IMR-90 (cell line): ENCODE data around the gene DOHH. TPM values are rescaled to one million over a fixed set of nuclear protein-coding genes. Genes with fewer than 3 reads are reported as not detected.

Experiments
- ATAC-seq: fragments of 200-7000 bp; cut with Tn5 transposase; 2 replicates; pipeline ENCODE4 v1.9.1; 2020; ENCODE audit warnings: low read depth, mild to moderate bottlenecking, moderate library complexity
- BruUV-seq: library from RNA; stranded (reverse); fragments of 400-500 nt; replicated peaks from 2 replicates; lab custom pipeline; 2021; lab: Mats Ljungman, UMichigan
- CTCF ChIA-PET: fragments of 300-600 bp; formaldehyde crosslinking; extraction: SDS; loops from one replicate; lab custom pipeline; 2021; ENCODE audit warnings: antibody characterized with exemption; lab: Yijun Ruan, JAX
- POLR2A ChIA-PET: fragments of 300-600 bp; sonication (Branson Sonifier 250); formaldehyde crosslinking; loops from one replicate; lab custom pipeline; 2022; ENCODE audit warnings: antibody characterized with exemption; ENCODE audit not compliant: unreplicated experiment; lab: Charles Lee
- DNase-seq: peaks from one replicate; pipeline ENCODE4 v3.0.0; 2013
- H2AFZ ChIP-seq: replicated peaks from 2 replicates; pipeline ENCODE3; 2013; ENCODE audit warnings: low read length, mild to moderate bottlenecking; ENCODE audit not compliant: poor library complexity
- H2AK5ac ChIP-seq: 2 replicates; pipeline ENCODE4 v1.6.1; 2013; ENCODE audit warnings: low read depth, low read length, inconsistent platforms
- H2AK9ac ChIP-seq: replicated peaks from 2 replicates; pipeline ENCODE3; 2013; ENCODE audit warnings: mild to moderate bottlenecking, low read depth, low read length, moderate library complexity; ENCODE audit not compliant: poor library complexity
- H2BK120ac ChIP-seq: 2 replicates; pipeline ENCODE4 v1.6.1; 2013; ENCODE audit warnings: low read depth, low read length, inconsistent platforms
- H2BK15ac ChIP-seq: 3 replicates; pipeline ENCODE4 v1.6.1; 2013; ENCODE audit warnings: low read depth, low read length, inconsistent platforms
- H2BK20ac ChIP-seq: 2 replicates; pipeline ENCODE4 v1.6.1; 2013; ENCODE audit warnings: low read depth, mild to moderate bottlenecking, inconsistent platforms, low read length, moderate library complexity
- H2BK5ac ChIP-seq: 2 replicates; pipeline ENCODE4 v1.6.1; 2013; ENCODE audit warnings: mild to moderate bottlenecking, low read depth, low read length, inconsistent platforms; ENCODE audit not compliant: poor library complexity, severe bottlenecking
- H3K14ac ChIP-seq: replicated peaks from 2 replicates; pipeline ENCODE4 v1.6.1; 2013; ENCODE audit warnings: low read depth, low read length, inconsistent platforms
- H3K18ac ChIP-seq: 2 replicates; pipeline ENCODE4 v1.6.1; 2013; ENCODE audit warnings: low read depth, low read length, control low read depth
- H3K23ac ChIP-seq: 2 replicates; pipeline ENCODE4 v1.6.1; 2013; ENCODE audit warnings: low read depth, low read length, inconsistent platforms
- H3K27ac ChIP-seq: 2 replicates; pipeline ENCODE4 v1.5.1; 2013; ENCODE audit warnings: mild to moderate bottlenecking, control low read depth, low read length; ENCODE audit not compliant: insufficient read depth
- H3K27me3 ChIP-seq: 2 replicates; pipeline ENCODE4 v1.6.1; 2013; ENCODE audit warnings: low read length; ENCODE audit not compliant: control insufficient read depth, insufficient read depth
- H3K36me3 ChIP-seq: 2 replicates; pipeline ENCODE4 v1.6.1; 2013; ENCODE audit warnings: low read length, mixed read lengths; ENCODE audit not compliant: control insufficient read depth, insufficient read depth
- H3K4ac ChIP-seq: 2 replicates; pipeline ENCODE4 v1.6.1; 2013; ENCODE audit warnings: low read depth, low read length, inconsistent platforms
- H3K4me1 ChIP-seq: 2 replicates; pipeline ENCODE4 v1.6.1; 2013; ENCODE audit warnings: low read length, mixed read lengths; ENCODE audit not compliant: control insufficient read depth, insufficient read depth
- H3K4me2 ChIP-seq: 2 replicates; pipeline ENCODE4 v1.6.1; 2013; ENCODE audit warnings: low read depth, mild to moderate bottlenecking, control low read depth, low read length, moderate library complexity
- H3K4me3 ChIP-seq: 2 replicates; pipeline ENCODE4 v1.5.1; 2013; ENCODE audit warnings: low read depth, mild to moderate bottlenecking, control low read depth, low read length, moderate library complexity; ENCODE audit not compliant: insufficient read depth
- H3K56ac ChIP-seq: 2 replicates; pipeline ENCODE4 v1.6.1; 2013; ENCODE audit warnings: low read length, inconsistent platforms; ENCODE audit not compliant: insufficient read depth; ENCODE audit errors: extremely low read depth
- H3K79me1 ChIP-seq, 2 experiments: 2 replicates each; pipeline ENCODE4 v1.6.1; 2013; ENCODE audit warnings: low read length in 2 of 2, inconsistent platforms in 1 of 2, low read depth in 1 of 2
- H3K9ac ChIP-seq: 2 replicates; pipeline ENCODE4 v1.6.1; 2013; ENCODE audit warnings: low read depth, low read length, control low read depth
- H3K9me1 ChIP-seq: 2 replicates; pipeline ENCODE4 v1.6.1; 2013; ENCODE audit warnings: low read length, inconsistent platforms; ENCODE audit not compliant: insufficient read depth
- H3K9me3 ChIP-seq: 2 replicates; pipeline ENCODE4 v1.6.1; 2013; ENCODE audit warnings: low read length; ENCODE audit not compliant: control insufficient read depth, insufficient read depth
- H4K20me1 ChIP-seq: 2 replicates; pipeline ENCODE4 v1.6.1; 2013; ENCODE audit warnings: low read length, inconsistent platforms; ENCODE audit not compliant: insufficient read depth
- H4K5ac ChIP-seq: 2 replicates; pipeline ENCODE4 v1.6.1; 2013; ENCODE audit warnings: mild to moderate bottlenecking, low read depth, low read length, control low read depth
- H4K8ac ChIP-seq, 2 experiments: 2 replicates each; pipeline ENCODE4 v1.6.1; 2013; ENCODE audit warnings: low read depth in 2 of 2, low read length in 2 of 2, control low read depth in 1 of 2, inconsistent platforms in 1 of 2
- H4K91ac ChIP-seq: 2 replicates; pipeline ENCODE4 v1.6.1; 2013; ENCODE audit warnings: low read depth, low read length, inconsistent platforms; ENCODE audit not compliant: insufficient read depth
- BHLHE40 ChIP-seq: fragments of 150-350 bp; IDR thresholded peaks from 2 replicates; pipeline ENCODE4 v1.6.1; 2016; ENCODE audit warnings: mild to moderate bottlenecking, low read depth, low read length
- CEBPB ChIP-seq: IDR thresholded peaks from 2 replicates; pipeline ENCODE4 v1.6.1; 2012; ENCODE audit warnings: low read depth, low read length, improper control_type of control experiment
- CHD1 ChIP-seq: IDR thresholded peaks from 2 replicates; pipeline ENCODE4 v1.6.1; 2012; ENCODE audit warnings: low read depth, low read length, improper control_type of control experiment
- FOS ChIP-seq: fragments of 150-350 bp; IDR thresholded peaks from 2 replicates; pipeline ENCODE4 v1.6.1; 2016; ENCODE audit warnings: low read depth, low read length
- MAFK ChIP-seq: IDR thresholded peaks from 2 replicates; pipeline ENCODE4 v1.6.1; 2012; ENCODE audit warnings: low read depth, low read length, improper control_type of control experiment
- MXI1 ChIP-seq: IDR thresholded peaks from 2 replicates; pipeline ENCODE4 v1.6.1; 2012; ENCODE audit warnings: low read depth, mild to moderate bottlenecking, low read length, moderate library complexity, borderline replicate concordance
- NFE2L2 ChIP-seq: fragments of 150-350 bp; IDR thresholded peaks from 2 replicates; pipeline ENCODE4 v1.6.1; 2016; ENCODE audit warnings: low read depth, mild to moderate bottlenecking, low read length
- POLR2A ChIP-seq: IDR thresholded peaks from 2 replicates; pipeline ENCODE4 v1.6.1; 2012; ENCODE audit warnings: mild to moderate bottlenecking, low read depth, low read length
- RAD21 ChIP-seq: IDR thresholded peaks from 2 replicates; pipeline ENCODE4 v1.6.1; 2012; ENCODE audit warnings: low read length, improper control_type of control experiment
- RCOR1 ChIP-seq: IDR thresholded peaks from 2 replicates; pipeline ENCODE4 v1.6.1; 2012; ENCODE audit warnings: mild to moderate bottlenecking, low read length, improper control_type of control experiment; ENCODE audit not compliant: insufficient replicate concordance
- RFX5 ChIP-seq: IDR thresholded peaks from 2 replicates; pipeline ENCODE4 v1.8.0; 2012; ENCODE audit warnings: low read depth, mild to moderate bottlenecking, low read length, moderate library complexity
- SMC3 ChIP-seq: fragments of 150-350 bp; IDR thresholded peaks from 2 replicates; pipeline ENCODE4 v1.6.1; 2016; ENCODE audit warnings: low read depth, mild to moderate bottlenecking, antibody characterized with exemption, low read length, moderate library complexity
- WGBS, 2 experiments: methylation state at CpG; one replicate each; pipeline versions ENCODE4 v1.1.5 to v1.1.7; 2013; ENCODE audit warnings: missing lambda C conversion rate in 2 of 2; ENCODE audit not compliant: insufficient read length in 1 of 2; ENCODE audit errors: extremely low coverage in 2 of 2; 5-methylcytosine and 5-hydroxymethylcytosine counted together
- dilution Hi-C: fragments of 300-500 bp; cut with HindIII; formaldehyde crosslinking; loops from one replicate; pipeline ENCODE4 v1.14.3; 2018; ENCODE audit warnings: low sequenced_read_pairs; ENCODE audit not compliant: unreplicated experiment
- in situ Hi-C: fragments of 300-500 bp; cut with MboI; formaldehyde crosslinking; loops from 3 replicates; pipeline ENCODE4 v1.14.3; 2019; ENCODE audit warnings: low sequenced_read_pairs, inconsistent platforms, mixed read lengths
- intact Hi-C: fragments of 100-400 bp; cut with micrococcal nuclease; formaldehyde crosslinking; loops from 2 replicates; pipeline ENCODE4 v1.10.0; 2022
- polyA plus RNA-seq, 3 experiments: library from polyadenylated mRNA; depleted of rRNA; stranded (reverse); fragments of >200 nt; gene quantifications; 2 replicates each; pipeline ENCODE4 v1.2.3, GENCODE V29; 2012; ENCODE audit warnings: low replicate concordance in 1 of 3
- total RNA-seq: library from RNA; depleted of rRNA; stranded (reverse); fragments of >200 nt; gene quantifications from 2 replicates; pipeline ENCODE4 v1.2.3, GENCODE V29; 2012
- TF ChIP-seq, protein P1 (sequence below): fragments of 150-350 bp; IDR thresholded peaks from 2 replicates; pipeline ENCODE4 v1.6.1; 2017; ENCODE audit warnings: mild to moderate bottlenecking, antibody characterized with exemption, low read length, low read depth
- TF ChIP-seq, protein P2 (sequence below): conservative IDR thresholded peaks from 2 replicates; pipeline ENCODE4 v1.5.1; 2012; ENCODE audit warnings: mild to moderate bottlenecking, low read depth, low read length, improper control_type of control experiment
- TF ChIP-seq, protein P3 (sequence below): fragments of 150-350 bp; IDR thresholded peaks from 2 replicates; pipeline ENCODE4 v1.6.1; 2016; ENCODE audit warnings: low read depth, mild to moderate bottlenecking, low read length, moderate library complexity, borderline replicate concordance

Gene DOHH
- total and polyA plus RNA-seq, 2 of the 4 experiments (the other 2 are of a cell fraction) = 3.2 to 9.2 TPM

DNA sequence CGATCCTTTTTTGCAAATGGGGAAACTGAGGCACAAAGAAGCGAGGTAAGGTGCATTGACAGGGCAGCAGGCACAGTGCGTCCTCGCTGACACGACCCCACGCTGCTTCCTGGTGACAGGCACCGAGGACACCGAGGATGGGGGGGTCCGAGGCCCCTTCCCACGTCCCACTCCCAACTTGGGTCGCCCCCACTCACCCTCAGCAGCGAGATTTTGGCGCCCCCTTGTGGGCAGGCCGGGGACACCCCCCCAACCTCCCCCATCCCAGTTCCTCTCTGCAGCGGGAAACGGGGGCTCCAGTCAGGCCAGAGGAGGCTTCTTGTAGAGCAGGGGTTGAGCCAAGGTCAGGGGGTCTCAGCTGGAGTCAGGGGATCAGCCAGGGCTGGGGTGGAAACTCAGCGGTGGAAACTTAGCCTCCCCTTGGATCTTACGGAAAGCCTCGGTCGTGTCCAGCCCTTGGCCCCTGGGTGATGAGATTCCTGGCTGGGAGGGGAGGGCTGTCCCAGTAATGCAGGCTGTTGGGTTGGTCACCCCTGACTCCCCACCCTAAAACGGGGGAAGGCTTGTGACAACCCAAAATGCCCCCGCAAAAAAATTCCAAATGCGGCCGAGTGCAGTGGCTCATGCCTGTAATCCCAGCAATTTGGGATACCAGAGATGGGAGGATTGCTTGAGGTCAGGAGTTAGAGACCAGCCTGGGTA, 28.4 kb downstream of the DOHH start:
- no peak overlapping the region for H2BK15ac ChIP-seq
- no peak overlapping the region for H3K14ac ChIP-seq
- no peak overlapping the region for H2BK20ac ChIP-seq
- no peak overlapping the region for H4K91ac ChIP-seq
- in situ Hi-C loops (loop anchor here (5.0 kb wide), 1 partner anchor 145 kb away; no protein-coding TSS in a partner anchor), intact Hi-C loops (loop anchor here (5.0 kb wide), 1 partner anchor 165 kb away; no protein-coding TSS in a partner anchor), dilution Hi-C loops (no loop called here)
- no peak overlapping the region for H3K9ac ChIP-seq
- no peak overlapping the region for H3K56ac ChIP-seq
- H2AK9ac ChIP-seq = peak overlapping the region; percentile 85
- H2AFZ ChIP-seq = peak overlapping the region; percentile 66
- H3K4ac ChIP-seq = no peak overlapping the region
- WGBS, 2 experiments = 25% methylated on average over 4 of the region's 24 CpGs; no CpG with 5 or more reads in 1 of the 2 experiments
- no peak overlapping the region for H4K8ac ChIP-seq
- no peak overlapping the region for H3K4me3 ChIP-seq
- H3K27ac ChIP-seq = no peak overlapping the region
- peaks cover 0 to 4% of the 10 kb centered on the region in 2 experiments; a peak in 2 of 4 replicates for H3K79me1 ChIP-seq
- no peak overlapping the region for H2BK5ac ChIP-seq
- H3K27me3 ChIP-seq = peaks cover 12% of the 10 kb centered on the region
- H3K18ac ChIP-seq = no peak overlapping the region
- H2AK5ac ChIP-seq = peak overlapping the region; percentile 85; the same call in 1 of the 2 replicates
- POLR2A ChIA-PET = no interaction called here
- no TSS peak for BruUV-seq
- H3K4me1 ChIP-seq = no peaks in the 10 kb centered on the region
- H3K36me3 ChIP-seq = peaks cover 4% of the 10 kb centered on the region
- ATAC-seq (peak; percentile 40; the same call in 1 of the 2 replicates), DNase-seq (no peak)
- no peak overlapping the region for H3K23ac ChIP-seq
- H2BK120ac ChIP-seq = no peak overlapping the region
- H3K4me2 ChIP-seq = no peak overlapping the region
- no peaks in the 10 kb centered on the region; the same call in 1 of the 2 replicates for H3K9me3 ChIP-seq
- CTCF ChIA-PET = interaction anchor here (0.6 to 1.1 kb wide), 6 partner anchors 55 to 158 kb away, joined by 3 to 5 read pairs (median 4); no protein-coding TSS in a partner anchor
- H4K20me1 ChIP-seq = peaks cover 4% of the 10 kb centered on the region
- no peak overlapping the region for H4K5ac ChIP-seq
- H3K9me1 ChIP-seq = no peaks in the 10 kb centered on the region
- no peak for TF ChIP-seq MAFK
- no peak for TF ChIP-seq RFX5
- TF ChIP-seq, protein P1, sequence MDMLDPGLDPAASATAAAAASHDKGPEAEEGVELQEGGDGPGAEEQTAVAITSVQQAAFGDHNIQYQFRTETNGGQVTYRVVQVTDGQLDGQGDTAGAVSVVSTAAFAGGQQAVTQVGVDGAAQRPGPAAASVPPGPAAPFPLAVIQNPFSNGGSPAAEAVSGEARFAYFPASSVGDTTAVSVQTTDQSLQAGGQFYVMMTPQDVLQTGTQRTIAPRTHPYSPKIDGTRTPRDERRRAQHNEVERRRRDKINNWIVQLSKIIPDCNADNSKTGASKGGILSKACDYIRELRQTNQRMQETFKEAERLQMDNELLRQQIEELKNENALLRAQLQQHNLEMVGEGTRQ = no peak
- peak; percentile 74 for TF ChIP-seq RAD21
- no peak for TF ChIP-seq BHLHE40
- TF ChIP-seq, protein P2, sequence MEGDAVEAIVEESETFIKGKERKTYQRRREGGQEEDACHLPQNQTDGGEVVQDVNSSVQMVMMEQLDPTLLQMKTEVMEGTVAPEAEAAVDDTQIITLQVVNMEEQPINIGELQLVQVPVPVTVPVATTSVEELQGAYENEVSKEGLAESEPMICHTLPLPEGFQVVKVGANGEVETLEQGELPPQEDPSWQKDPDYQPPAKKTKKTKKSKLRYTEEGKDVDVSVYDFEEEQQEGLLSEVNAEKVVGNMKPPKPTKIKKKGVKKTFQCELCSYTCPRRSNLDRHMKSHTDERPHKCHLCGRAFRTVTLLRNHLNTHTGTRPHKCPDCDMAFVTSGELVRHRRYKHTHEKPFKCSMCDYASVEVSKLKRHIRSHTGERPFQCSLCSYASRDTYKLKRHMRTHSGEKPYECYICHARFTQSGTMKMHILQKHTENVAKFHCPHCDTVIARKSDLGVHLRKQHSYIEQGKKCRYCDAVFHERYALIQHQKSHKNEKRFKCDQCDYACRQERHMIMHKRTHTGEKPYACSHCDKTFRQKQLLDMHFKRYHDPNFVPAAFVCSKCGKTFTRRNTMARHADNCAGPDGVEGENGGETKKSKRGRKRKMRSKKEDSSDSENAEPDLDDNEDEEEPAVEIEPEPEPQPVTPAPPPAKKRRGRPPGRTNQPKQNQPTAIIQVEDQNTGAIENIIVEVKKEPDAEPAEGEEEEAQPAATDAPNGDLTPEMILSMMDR = peak; percentile 69
- no peak for TF ChIP-seq MXI1
- TF ChIP-seq RCOR1 = no peak
- no peak for TF ChIP-seq CEBPB
- TF ChIP-seq CHD1 = no peak
- TF ChIP-seq FOS = no peak
- TF ChIP-seq POLR2A = no peak
- peak; percentile 58 for TF ChIP-seq SMC3
- no peak for TF ChIP-seq NFE2L2
- TF ChIP-seq, protein P3, sequence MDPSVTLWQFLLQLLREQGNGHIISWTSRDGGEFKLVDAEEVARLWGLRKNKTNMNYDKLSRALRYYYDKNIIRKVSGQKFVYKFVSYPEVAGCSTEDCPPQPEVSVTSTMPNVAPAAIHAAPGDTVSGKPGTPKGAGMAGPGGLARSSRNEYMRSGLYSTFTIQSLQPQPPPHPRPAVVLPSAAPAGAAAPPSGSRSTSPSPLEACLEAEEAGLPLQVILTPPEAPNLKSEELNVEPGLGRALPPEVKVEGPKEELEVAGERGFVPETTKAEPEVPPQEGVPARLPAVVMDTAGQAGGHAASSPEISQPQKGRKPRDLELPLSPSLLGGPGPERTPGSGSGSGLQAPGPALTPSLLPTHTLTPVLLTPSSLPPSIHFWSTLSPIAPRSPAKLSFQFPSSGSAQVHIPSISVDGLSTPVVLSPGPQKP = no peak
